HL-60 (cell line): ENCODE results near the gene KCNJ11.

Experiments
- DNase-seq, 2 experiments: peaks; one replicate each; pipeline ENCODE4 v3.0.0-alpha.2; 2010 to 2020; ENCODE audit warnings: low read depth in 1 of 2, low spot score in 1 of 2
- H3K27ac ChIP-seq: fragments of 250-450 bp; sonication (Bioruptor Pico); replicated peaks from 2 replicates; pipeline ENCODE4 v1.5.1; 2020; ENCODE audit warnings: mild to moderate bottlenecking, moderate library complexity
- H3K27me3 ChIP-seq: fragments of 250-450 bp; sonication (Bioruptor Pico); 2 replicates; pipeline ENCODE4 v1.5.1; 2021; ENCODE audit warnings: mild to moderate bottlenecking, moderate library complexity; ENCODE audit not compliant: insufficient read depth, poor library complexity, severe bottlenecking
- H3K4me3 ChIP-seq: replicated peaks from 2 replicates; pipeline ENCODE4 v1.5.1; 2011; ENCODE audit warnings: mild to moderate bottlenecking, control low read depth, low read length; ENCODE audit not compliant: insufficient read depth
- CTCF ChIP-seq: IDR thresholded peaks from one replicate; pipeline ENCODE4 v1.5.1; 2011; ENCODE audit warnings: low read length, control low read depth, inconsistent platforms; ENCODE audit not compliant: insufficient read depth
- GABPA ChIP-seq: IDR thresholded peaks from 2 replicates; pipeline ENCODE4 v1.6.1; 2012; ENCODE audit warnings: low read depth
- POLR2AphosphoS5 ChIP-seq: IDR thresholded peaks from 2 replicates; pipeline ENCODE4 v1.6.1; 2012; ENCODE audit warnings: low read depth
- REST ChIP-seq: IDR thresholded peaks from 2 replicates; pipeline ENCODE4 v1.6.1; 2012; ENCODE audit warnings: low read depth; ENCODE audit not compliant: insufficient replicate concordance
- SPI1 ChIP-seq: IDR thresholded peaks from 2 replicates; pipeline ENCODE4 v1.6.1; 2012; ENCODE audit warnings: low read depth, mild to moderate bottlenecking, borderline replicate concordance

KCNJ11 gene

GRCh38 chr11:17369684-17370243 is 18.7 kb downstream of the KCNJ11 start:
- no peak for DNase-seq
- H3K4me3 ChIP-seq = no peak overlapping the region
- H3K27ac ChIP-seq = no peak overlapping the region
- H3K27me3 ChIP-seq = no peaks in the 10 kb centered on the region
- TF ChIP-seq SPI1 = no peak
- no peak for TF ChIP-seq GABPA
- TF ChIP-seq CTCF = no peak
- no peak for TF ChIP-seq REST

GRCh38 chr11:17369094-17369493 is 19.4 kb downstream of the KCNJ11 start:
- H3K27ac ChIP-seq = no peak overlapping the region
- no peak overlapping the region for H3K4me3 ChIP-seq
- H3K27me3 ChIP-seq = no peaks in the 10 kb centered on the region
- no peak for DNase-seq
- TF ChIP-seq REST (no peak), GABPA (no peak), POLR2AphosphoS5 (no peak), SPI1 (no peak), CTCF (no peak)

- no peaks in the 10 kb centered on the region for H3K27me3 ChIP-seq
- TF ChIP-seq GABPA = no peak
- TF ChIP-seq SPI1 = no peak
- TF ChIP-seq REST = no peak
- no peak for TF ChIP-seq CTCF
- DNase-seq = no peak
- H3K4me3 ChIP-seq = no peak overlapping the region
- no peak overlapping the region for H3K27ac ChIP-seq
These were observed 19.9 kb downstream of the KCNJ11 start for GRCh38 chr11:17368551-17368950.
